Skin epidermis (tissue), 12 donors: ENCODE results near the gene MALL.
"Not testable (repeated sequence)": the region's sequence is repeated elsewhere in the genome, so short reads cannot be mapped to it uniquely, and the experiment has no call there.

Source experiments
- H3K27ac ChIP-seq, 21 experiments: fragments of 200-600 bp; sonication (generic) in 11 of 21; one replicate each; pipeline ENCODE4 v1.5.0; 2020; ENCODE audit warnings: mild to moderate bottlenecking in 3 of 21, inconsistent platforms in 2 of 21, moderate library complexity in 2 of 21
- H3K4me3 ChIP-seq, 7 experiments: fragments of 200-600 bp; sonication (generic) in 2 of 7; one replicate each; pipeline ENCODE4 v1.5.0; 2020; ENCODE audit warnings: inconsistent platforms in 2 of 7, mild to moderate bottlenecking in 2 of 7, moderate library complexity in 1 of 7

Gene MALL

GRCh38 chr2:110100880-110101279 lies 14.7 kb downstream of the MALL start:
- H3K27ac ChIP-seq, result peak overlapping the region in 20 of 21 experiments; percentile 8 to 94 (median 80)
- not testable (repeated sequence) for H3K4me3 ChIP-seq

DNA sequence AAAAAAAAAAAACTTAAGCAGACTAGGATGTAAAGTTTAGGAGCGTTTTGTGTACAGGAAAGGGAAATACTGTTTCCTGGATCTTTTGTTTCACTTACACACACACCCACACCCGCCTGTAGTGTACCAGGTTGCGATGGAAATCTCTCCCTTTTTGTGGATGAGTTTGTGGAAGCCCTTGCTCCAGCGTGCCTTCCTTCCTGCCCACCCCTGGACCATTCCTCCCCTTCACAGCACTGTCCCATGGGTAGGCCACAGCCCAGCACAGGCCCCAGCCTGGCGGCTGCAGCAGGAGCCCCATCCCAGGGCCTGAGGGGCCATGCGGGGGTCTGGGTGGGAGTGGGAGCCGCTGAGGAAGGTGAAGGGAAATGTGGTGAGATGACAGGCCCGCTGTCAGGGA lies 15.1 kb downstream of the MALL start:
- Histone ChIP-seq H3K27ac (peak overlapping the region in 20 of 21 experiments; percentile 8 to 94 (median 80)), H3K4me3 (no peak overlapping the region)

DNA sequence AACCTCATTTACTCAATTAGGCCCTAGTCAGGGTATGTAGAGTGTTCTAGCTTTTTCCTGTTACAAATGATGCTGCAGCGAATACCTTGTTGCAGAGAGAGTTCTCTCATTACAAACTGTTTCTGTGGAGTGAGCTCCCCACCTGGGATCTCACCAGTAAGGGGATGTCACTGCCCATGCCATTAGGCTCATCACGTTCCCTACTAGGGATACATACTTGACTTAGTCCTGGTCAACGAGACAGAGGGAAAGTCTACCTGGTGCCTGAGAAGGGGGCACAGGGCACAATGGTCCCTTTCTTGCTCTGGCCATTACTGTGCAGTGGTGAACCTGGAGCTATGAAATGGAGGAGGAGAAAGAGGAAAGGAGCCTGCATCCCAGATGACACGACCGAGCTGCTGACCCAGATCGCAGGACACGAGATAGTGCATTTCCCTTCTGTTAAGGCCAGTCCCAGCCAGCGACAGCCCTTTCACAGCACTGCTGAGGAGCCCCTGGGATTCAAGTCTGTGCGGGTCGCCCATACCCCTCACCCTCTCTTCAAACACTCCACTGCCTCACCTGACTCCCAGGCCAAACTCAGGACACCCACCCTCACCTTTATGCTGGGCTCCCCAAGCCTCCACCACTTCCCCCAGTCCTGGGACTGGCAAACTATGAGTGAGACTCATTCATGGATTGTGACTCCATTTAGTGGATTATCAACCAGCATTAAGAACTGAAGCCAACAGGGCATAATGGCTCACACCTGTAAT lies 16.0 kb downstream of the MALL start:
- peak overlapping the region in 5 of 21 experiments; percentile 43 to 94 (median 89) for H3K27ac ChIP-seq
- H3K4me3 ChIP-seq, result no peak overlapping the region

- peak overlapping the region in 2 of 21 experiments; percentile 86 to 94 for H3K27ac ChIP-seq
- H3K4me3 ChIP-seq, result no peak overlapping the region
Measured at GRCh38 chr2:110099038-110099425, 16.6 kb downstream of the MALL start.

DNA sequence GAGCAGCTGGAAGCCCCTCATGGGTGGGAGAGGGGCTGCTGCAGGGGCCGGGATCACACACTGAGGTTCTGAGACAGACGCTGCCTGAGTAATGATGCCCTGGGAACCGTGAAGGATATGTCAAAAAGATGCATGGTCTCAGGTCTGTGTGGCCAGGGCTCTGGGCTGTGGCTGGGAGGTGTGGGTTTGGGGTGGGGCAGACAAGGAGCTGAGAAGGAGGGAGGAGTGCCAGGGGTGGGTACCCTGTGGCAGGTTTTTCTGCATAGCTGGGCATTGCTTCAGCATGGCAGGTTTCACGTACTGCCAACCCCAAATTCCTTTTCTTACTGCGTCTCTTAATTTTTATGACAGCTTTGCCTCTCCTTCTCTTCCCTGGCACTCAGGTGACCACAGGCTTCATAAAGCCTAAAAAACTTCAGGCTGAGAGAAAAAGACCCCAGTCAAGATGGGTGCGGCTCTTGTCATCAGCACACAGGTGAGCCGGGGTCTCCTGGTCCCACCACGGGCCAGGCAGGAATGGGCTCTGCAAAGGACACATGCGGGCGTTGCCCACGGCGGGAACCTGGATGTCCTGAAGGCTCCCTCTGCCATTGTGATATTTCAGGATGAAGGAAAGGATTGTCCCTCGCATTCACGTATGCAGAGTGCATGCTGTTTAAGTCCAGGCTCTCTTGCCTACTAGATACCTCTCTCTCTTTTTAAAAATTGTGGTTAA lies 18.0 kb downstream of the MALL start:
- H3K4me3 ChIP-seq, result no peak overlapping the region

GRCh38 chr2:110095994-110096633 lies 19.5 kb downstream of the MALL start:
- Histone ChIP-seq H3K27ac (no peak overlapping the region), H3K4me3 (no peak overlapping the region)

More for the DNA sequence above, 18.0 kb downstream of the MALL start:
- peak overlapping the region in 4 of 21 experiments; percentile 28 to 57 (median 44) for H3K27ac ChIP-seq

GRCh38 chr2:110094884-110095534 lies 20.6 kb downstream of the MALL start:
- H3K4me3 ChIP-seq, H3K27ac ChIP-seq: not testable (repeated sequence)

GRCh38 chr2:110093924-110094323 lies 21.7 kb downstream of the MALL start:
- not testable (repeated sequence) for H3K4me3 ChIP-seq, H3K27ac ChIP-seq

GRCh38 chr2:110090164-110090563 lies 25.5 kb downstream of the MALL start:
- H3K4me3 ChIP-seq, H3K27ac ChIP-seq: not testable (repeated sequence)

DNA sequence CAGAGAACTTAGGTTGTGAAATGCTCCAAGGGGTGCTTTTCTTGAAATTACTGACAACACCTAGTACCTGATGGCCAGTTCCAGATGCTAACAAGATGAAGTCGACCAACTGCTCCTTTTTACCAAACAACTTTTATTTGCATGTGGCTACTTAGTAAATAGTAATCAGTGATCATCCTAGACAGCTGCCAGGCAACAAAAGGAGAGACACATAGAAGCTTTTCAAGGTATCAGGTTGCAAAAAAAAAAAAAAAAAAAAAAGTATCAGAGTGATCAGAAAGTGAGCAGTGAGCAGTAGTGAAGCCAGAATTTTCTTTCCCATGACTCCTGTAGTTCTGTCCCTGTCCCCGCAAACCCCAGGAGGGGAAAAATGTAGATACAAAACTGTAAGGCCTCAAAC lies 31.9 kb downstream of the MALL start:
- H3K4me3 ChIP-seq, H3K27ac ChIP-seq: not testable (repeated sequence)

DNA sequence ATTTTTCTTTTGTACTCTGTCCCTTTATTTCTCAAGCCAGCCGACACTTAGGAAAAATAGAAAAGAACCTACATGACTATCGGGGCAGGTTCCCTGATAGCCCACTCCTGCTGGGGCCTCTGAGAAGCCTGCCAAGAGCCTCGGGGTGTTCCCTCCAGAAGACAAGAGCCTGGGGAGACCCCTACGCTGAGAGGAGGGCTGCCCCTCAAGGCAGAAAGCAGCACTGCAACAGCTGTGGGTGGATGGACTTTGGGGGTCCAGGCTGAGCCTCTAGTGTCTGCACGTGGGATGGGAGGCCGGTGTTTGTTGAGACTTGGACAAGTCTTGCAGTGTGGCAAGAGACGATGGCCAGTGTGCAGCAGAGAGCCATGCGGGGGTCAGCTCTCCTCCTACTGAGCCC lies 32.5 kb downstream of the MALL start:
- H3K27ac ChIP-seq, H3K4me3 ChIP-seq: not testable (repeated sequence)

- not testable (repeated sequence) for H3K27ac ChIP-seq, H3K4me3 ChIP-seq
Measured at GRCh38 chr2:110078104-110078503, 37.5 kb downstream of the MALL start.

- H3K27ac ChIP-seq, H3K4me3 ChIP-seq: not testable (repeated sequence)
Measured at GRCh38 chr2:110075896-110076295, 39.7 kb downstream of the MALL start.

GRCh38 chr2:110069869-110070268 lies 45.8 kb downstream of the MALL start:
- not testable (repeated sequence) for H3K4me3 ChIP-seq, H3K27ac ChIP-seq

DNA sequence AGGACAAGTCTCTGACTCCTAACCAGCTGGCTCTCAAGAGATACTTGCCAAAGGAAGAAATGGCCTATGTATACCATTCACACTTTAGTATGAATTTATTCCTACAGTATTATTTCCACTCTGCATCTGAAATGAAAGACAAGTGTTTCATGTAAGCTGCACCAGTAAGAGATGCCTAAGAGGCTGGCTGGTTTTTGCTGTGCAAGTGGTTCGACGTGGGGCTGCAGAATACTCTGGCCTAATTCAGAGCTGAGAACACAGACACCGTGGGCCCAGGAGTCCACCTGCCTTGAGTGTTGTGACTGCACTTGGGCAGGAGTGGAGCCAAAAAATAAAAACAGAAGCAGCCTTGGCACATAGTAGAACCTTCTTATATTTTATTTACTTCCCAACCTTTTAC lies 47.5 kb downstream of the MALL start:
- not testable (repeated sequence) for H3K27ac ChIP-seq, H3K4me3 ChIP-seq

- H3K4me3 ChIP-seq, H3K27ac ChIP-seq: not testable (repeated sequence)
Measured at GRCh38 chr2:110062332-110062731, 53.3 kb downstream of the MALL start.

DNA sequence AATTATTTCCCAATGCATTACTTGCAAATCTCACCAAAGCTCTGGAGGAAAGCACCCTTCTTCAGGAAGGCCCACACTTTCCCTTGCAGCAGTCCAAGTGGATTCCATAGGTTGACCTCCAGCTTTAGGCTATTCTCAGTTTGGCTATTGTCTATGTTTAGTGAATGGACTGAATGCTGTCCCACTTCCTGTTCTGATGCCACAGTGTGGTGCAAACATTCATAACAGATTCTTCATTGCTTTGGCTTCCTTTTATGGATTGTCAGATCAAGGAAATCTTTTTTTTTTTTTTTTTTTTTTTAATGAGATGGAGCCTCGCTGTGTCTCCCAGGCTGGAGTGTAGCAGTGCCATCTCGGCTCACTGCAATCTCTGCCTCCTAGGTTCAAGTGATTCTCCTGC lies 55.1 kb downstream of the MALL start:
- not testable (repeated sequence) for H3K27ac ChIP-seq

GRCh38 chr2:110059694-110060358 lies 55.8 kb downstream of the MALL start:
- H3K4me3 ChIP-seq, H3K27ac ChIP-seq: not testable (repeated sequence)

More for the DNA sequence above, 55.1 kb downstream of the MALL start:
- H3K4me3 ChIP-seq, result not testable (repeated sequence)

DNA sequence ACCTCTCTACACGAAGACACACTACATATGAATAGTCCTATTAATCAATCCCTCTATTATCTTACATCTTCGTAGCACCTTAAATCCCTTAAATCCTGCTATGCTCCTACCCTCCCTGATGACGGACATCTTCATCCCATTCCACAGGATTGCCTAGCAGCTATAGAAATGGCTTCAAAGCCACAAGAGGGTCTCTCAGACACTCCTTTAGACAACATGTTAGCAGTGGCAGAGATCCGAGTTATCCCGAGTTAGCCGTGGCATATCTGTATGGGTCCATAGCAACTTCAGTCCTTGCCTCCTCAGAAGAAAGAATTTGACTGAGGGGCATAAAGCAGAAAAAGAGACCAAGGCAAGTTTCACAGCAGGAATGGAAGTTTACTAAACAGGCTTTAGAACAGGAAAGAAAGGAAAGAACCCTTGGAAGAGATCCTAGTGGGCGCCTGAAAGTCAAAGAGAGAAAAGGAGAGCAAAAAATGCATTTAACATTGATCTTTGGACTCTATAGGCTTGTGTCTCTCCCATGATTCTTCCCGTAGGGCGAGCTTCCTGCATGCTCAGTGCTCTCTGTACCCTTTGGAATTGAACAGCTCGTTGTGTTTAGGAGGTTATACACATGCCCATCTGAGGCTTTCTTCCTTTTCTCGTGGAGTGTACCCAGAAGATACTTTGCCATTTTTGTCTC lies 56.5 kb downstream of the MALL start:
- H3K27ac ChIP-seq, H3K4me3 ChIP-seq: not testable (repeated sequence)
